PC-9 (cell line): Measurements from ENCODE around the gene ST7.

Experiments
- CTCF ChIP-seq: fragments of 200-600 bp; sonication (generic); conservative IDR thresholded peaks from 2 replicates; pipeline ENCODE4 v1.6.1; 2017; ENCODE audit warnings: mixed run types, antibody characterized with exemption, mild to moderate bottlenecking, moderate library complexity
- EZH2 ChIP-seq: fragments of 200-600 bp; sonication (generic); IDR thresholded peaks from 2 replicates; pipeline ENCODE4 v1.8.0; 2017; ENCODE audit warnings: antibody characterized with exemption, low read depth

- TF ChIP-seq CTCF (no peak), EZH2 (no peak)
These were observed 42.9 kb upstream of the ST7 start for GRCh38 chr7:116910383-116910782.
